Measurements from ENCODE around the gene CACNA2D4. TPM values are rescaled to one million over a fixed set of nuclear protein-coding genes. Genes with fewer than 3 reads are reported as not detected.

Gene CACNA2D4
- total RNA-seq, 4 donors from 2014 or later: 0.84 to 3.8 (median 3.4) TPM

DNA sequence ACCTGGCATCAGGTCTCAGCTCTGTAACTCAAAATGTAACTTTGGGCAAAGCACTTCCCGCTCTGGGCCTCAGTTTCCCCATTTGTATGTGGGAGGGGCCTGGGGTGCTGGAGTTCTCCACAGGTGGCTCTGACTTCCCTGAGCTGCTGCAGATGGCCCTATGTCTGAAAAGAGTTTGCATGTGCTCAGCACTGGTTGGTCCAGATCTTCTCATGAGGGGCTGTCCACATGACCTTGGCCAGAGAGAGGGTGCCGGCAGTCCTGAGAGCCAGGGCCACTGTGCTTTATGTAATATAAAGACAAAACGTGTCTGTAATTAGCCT is 7.2 kb upstream of the CACNA2D4 start:
- H3K27ac ChIP-seq (replicated peaks in 1 of 4): peak overlapping the region in 3 of 4 donors; percentile 1 to 65 (median 59)
- intact Hi-C loops (cut with DNase I): no loop called here

DNA sequence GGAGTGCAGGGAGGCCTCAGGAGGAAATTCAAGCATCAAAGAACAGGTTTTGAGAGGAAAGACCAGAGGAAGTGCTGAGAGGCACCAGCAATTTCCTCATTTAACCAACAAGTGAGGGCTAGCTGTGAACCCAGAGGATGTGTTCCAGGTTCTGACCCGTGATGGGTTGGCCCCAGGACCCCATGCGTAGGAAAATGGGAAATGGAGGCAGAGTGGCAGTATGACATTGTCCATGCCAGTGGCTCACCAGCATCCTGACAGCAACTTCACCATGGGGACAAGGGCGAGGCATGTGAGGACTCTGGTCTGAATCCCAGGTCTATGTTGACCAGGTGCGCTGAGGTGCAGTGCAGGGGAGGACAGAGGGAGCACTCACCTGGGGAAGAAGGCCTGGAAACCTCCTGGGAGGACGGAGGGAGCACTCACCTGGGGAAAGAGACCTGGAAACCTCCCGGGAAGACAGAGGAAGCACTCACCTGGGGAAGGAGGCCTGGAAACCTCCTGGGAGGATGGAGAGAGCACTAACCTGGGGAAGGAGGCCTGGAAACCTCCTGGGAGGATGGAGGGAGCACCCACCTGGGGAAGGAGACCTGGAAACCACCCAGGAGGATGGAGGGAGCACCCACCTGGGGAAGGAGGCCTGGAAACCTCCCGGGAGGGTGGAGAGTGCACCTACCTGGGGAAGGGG is 6.7 kb upstream of the CACNA2D4 start:
- peak; percentile 37 for DNase-seq (ENCODE audit: extremely low spot score)
- WGBS: 80% methylated on average over 7 of the region's 7 CpGs

More for the DNA sequence above, 7.2 kb upstream of the CACNA2D4 start:
- no peaks in the 10 kb centered on the region for H3K36me3 ChIP-seq
- TF ChIP-seq, protein P1, sequence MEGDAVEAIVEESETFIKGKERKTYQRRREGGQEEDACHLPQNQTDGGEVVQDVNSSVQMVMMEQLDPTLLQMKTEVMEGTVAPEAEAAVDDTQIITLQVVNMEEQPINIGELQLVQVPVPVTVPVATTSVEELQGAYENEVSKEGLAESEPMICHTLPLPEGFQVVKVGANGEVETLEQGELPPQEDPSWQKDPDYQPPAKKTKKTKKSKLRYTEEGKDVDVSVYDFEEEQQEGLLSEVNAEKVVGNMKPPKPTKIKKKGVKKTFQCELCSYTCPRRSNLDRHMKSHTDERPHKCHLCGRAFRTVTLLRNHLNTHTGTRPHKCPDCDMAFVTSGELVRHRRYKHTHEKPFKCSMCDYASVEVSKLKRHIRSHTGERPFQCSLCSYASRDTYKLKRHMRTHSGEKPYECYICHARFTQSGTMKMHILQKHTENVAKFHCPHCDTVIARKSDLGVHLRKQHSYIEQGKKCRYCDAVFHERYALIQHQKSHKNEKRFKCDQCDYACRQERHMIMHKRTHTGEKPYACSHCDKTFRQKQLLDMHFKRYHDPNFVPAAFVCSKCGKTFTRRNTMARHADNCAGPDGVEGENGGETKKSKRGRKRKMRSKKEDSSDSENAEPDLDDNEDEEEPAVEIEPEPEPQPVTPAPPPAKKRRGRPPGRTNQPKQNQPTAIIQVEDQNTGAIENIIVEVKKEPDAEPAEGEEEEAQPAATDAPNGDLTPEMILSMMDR (IDR thresholded peaks at IDR 0.05): no peak
- TF ChIP-seq POLR2A (IDR thresholded peaks at IDR 0.05; ENCODE audit: low read depth): no peak
- no peak for TF ChIP-seq POLR2AphosphoS5 (IDR thresholded peaks at IDR 0.05)
- no peak for TF ChIP-seq EP300 (IDR thresholded peaks at IDR 0.05)
- DNase-seq (ENCODE audit: extremely low spot score): peak; percentile 37
- no peaks in the 10 kb centered on the region for H3K27me3 ChIP-seq
- H3K9me3 ChIP-seq: no peaks in the 10 kb centered on the region
- H3K4me3 ChIP-seq: no peak overlapping the region
- H3K4me1 ChIP-seq: peaks cover 33 to 50% (median 42%) of the 10 kb centered on the region in 4 donors
- WGBS: 72% methylated on average over 2 of the region's 3 CpGs

DNA sequence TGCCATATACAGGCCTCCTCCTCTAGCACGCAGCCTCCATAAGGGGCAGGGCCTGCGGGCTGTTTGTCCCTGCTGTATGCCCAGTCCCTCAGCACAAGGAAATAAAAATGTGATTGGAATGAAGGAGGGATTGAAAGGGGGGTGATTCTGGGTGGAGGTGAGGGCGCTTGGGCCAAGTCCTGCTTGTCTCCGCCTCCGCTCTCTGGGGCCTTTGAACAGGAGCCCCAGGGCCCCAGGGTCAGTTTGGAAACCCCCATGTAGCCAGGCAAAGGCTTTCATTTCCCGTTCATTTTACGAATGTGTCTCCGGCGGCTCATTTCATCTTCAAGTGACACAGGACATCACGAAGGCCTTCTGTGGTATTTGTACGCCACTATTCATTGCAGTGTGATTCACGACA is 4.5 kb upstream of the CACNA2D4 start:
- 92% methylated on average over 12 of the region's 12 CpGs for WGBS
- no peak overlapping the region for H3K27ac ChIP-seq (replicated peaks in 1 of 4)
- TF ChIP-seq POLR2A (IDR thresholded peaks at IDR 0.05; ENCODE audit: low read depth) (no peak), EP300 (IDR thresholded peaks at IDR 0.05) (no peak), POLR2AphosphoS5 (IDR thresholded peaks at IDR 0.05) (no peak)
- TF ChIP-seq, protein P1 (IDR thresholded peaks at IDR 0.05): no peak
- H3K4me3 ChIP-seq: no peak overlapping the region
- H3K27me3 ChIP-seq: no peaks in the 10 kb centered on the region
- no peaks in the 10 kb centered on the region for H3K36me3 ChIP-seq
- DNase-seq (ENCODE audit: extremely low spot score): no peak
- peaks cover 24 to 41% (median 33%) of the 10 kb centered on the region in 4 donors for H3K4me1 ChIP-seq
- intact Hi-C loops (cut with DNase I): no loop called here
- no peaks in the 10 kb centered on the region for H3K9me3 ChIP-seq

More for the DNA sequence above, 6.7 kb upstream of the CACNA2D4 start:
- no peak for TF ChIP-seq POLR2A (IDR thresholded peaks at IDR 0.05; ENCODE audit: low read depth)
- TF ChIP-seq, protein P1 (IDR thresholded peaks at IDR 0.05): no peak
- no peak for TF ChIP-seq EP300 (IDR thresholded peaks at IDR 0.05)
- Histone ChIP-seq H3K36me3 (no peaks in the 10 kb centered on the region), H3K27me3 (no peaks in the 10 kb centered on the region), H3K4me3 (no peak overlapping the region), H3K27ac (replicated peaks in 1 of 4) (peak overlapping the region in 3 of 4 donors; percentile 47 to 65 (median 59)), H3K4me1 (peaks cover 30 to 50% (median 39%) of the 10 kb centered on the region in 4 donors), H3K9me3 (no peaks in the 10 kb centered on the region)
- intact Hi-C loops (cut with DNase I): no loop called here

DNA sequence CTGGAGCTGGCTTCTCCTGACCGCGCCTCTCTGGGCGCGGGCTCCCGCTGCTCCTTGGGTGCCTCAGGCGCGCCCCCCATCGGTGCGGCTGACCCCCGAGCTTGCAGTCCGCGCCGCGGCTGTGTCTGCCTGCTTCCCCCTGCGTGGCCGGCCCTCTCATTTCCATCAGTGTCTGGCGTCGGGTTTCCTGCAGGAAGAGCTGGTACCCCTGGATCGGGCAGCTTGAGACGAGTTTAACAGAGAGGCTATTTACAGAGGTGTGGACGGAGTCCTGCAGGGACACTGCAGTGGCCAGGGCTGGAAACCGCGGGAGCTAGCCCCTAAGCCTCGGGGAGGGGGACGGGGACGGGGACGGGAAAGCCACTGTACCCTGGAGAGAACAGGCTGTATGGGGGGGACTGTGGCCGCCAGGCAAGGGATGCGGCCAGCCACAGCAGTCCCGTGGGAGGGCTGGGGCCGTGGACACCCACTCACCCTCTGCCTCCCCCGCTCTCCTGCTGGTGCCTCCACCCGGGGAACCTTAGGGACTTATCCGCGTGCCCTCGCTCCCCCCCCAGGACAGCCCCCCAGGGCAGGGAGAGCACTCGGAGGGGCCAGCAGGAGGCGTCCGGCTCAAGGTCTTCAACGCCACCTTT is 3.7 kb upstream of the CACNA2D4 start:
- Histone ChIP-seq H3K4me1 (peaks cover 21 to 41% (median 29%) of the 10 kb centered on the region in 4 donors), H3K27me3 (no peaks in the 10 kb centered on the region), H3K4me3 (no peak overlapping the region), H3K27ac (replicated peaks in 1 of 4) (no peak overlapping the region), H3K9me3 (no peaks in the 10 kb centered on the region), H3K36me3 (no peaks in the 10 kb centered on the region)
- intact Hi-C loops (cut with DNase I): no loop called here
- 69% methylated on average over 26 of the region's 40 CpGs for WGBS
- peak; percentile 89 for DNase-seq (ENCODE audit: extremely low spot score)
- TF ChIP-seq EP300 (IDR thresholded peaks at IDR 0.05) (no peak), POLR2AphosphoS5 (IDR thresholded peaks at IDR 0.05) (no peak), POLR2A (IDR thresholded peaks at IDR 0.05; ENCODE audit: low read depth) (no peak)
- TF ChIP-seq, protein P1 (IDR thresholded peaks at IDR 0.05): no peak

All from esophagus muscularis mucosa (tissue), 4 donors.